HG03025 (cell line): ENCODE measurements around the gene MMADHC.
A peak's percentile ranks its signal among the peaks of the same experiment; 100 is the strongest.
"Not testable (repeated sequence)": the region's sequence is repeated elsewhere in the genome, so short reads cannot be mapped to it uniquely, and the experiment has no call there.

Source experiments
- ATAC-seq: cut with Tn5 transposase; IDR thresholded peaks from one replicate; pipeline ENCODE4 v1.9.1; 2021; ENCODE audit warnings: mild to moderate bottlenecking, moderate library complexity; ENCODE audit not compliant: unreplicated experiment, low FRiP score

The MMADHC gene

DNA sequence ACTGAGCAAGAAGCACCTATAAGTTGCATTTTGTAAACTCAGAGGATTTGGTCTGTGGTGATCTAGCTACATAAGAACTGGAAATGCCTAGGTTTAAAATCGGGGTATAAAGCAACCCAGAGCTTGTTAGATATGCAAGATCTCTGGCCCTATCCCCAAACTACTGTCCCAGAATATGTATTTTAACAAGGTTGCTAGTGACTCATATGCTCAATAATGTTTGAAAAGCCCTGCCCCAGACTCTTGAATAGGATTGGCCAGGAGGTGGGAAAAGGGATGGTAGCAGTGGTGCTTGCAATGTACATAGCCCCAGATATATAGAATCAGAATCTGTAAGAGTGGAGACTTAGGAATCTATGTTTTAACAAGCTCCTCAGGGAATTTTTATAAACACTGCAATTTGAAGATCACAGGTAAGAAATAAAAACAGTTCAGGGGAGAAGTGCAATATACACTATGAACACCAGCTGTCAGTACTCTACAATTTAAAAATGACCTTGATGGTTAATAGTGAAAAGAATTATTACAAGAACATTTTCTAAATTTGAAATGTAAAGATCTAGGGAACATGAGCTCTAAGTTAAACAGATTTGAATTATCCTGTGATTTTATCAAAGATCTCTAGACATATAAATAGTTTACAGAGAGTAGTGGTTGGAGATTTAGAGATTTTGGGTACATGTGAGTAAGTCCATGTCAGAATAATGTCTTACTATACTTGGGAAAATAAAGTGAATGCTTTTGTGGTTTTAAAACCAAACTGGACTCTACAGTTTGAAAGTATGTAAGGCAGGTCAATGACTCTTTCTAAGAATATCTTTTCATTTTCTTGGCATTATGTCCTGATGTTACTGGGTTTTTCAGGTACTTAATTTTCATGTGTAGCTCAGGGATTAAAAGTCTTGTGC, 7.7 kb upstream of the MMADHC start:
- ATAC-seq = no peak

- ATAC-seq = no peak
Measured at GRCh38 chr2:149594411-149594810, 6.8 kb upstream of the MMADHC start.

DNA sequence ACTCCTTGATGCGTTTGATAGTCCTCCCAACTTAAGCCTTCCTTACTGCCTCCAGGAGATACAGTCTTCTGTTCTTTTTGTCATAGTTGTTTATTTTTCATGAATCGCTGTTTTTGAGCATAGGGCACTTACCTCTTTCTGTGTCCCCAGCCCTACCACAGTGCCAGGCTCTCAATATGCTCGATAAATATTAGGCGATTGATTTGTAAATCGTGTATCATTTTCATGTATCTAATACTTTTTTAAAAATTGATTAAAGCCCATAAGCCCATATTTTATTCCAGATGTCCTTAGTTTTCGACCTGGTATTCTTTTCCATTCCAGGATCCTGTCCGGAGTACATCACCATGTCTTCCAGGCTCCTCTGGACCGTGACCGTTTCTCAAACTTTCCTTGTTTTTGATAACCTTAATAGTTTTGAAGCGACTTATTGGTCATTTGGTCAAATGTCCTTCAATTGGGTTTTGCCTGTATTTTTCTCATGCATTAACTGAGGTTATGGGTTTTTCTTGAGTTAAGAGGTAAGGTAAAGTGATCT, 444 bp upstream of the MMADHC start:
- ATAC-seq = peak; percentile 27

GRCh38 chr2:149586898-149587219, 716 bp downstream of the MMADHC start:
- no peak for ATAC-seq

DNA sequence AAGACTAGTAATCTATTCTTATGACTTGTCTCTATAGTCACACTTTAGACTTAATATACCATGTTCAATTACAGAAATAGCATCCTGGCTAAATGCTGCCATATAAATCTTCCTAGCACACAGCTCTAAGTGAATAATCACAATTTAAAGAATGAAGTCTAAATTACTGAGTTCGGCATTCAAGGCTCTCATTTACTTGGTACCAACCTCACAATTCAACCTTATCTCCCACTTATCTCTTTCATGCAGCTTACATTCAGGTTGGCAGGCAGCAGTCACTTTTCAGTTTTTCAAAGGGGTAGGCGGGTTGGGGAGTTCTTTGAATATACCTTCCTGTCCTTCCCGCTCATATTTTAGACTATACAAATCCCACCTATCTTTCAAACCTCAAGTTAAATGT, 1.5 kb downstream of the MMADHC start:
- ATAC-seq = no peak

DNA sequence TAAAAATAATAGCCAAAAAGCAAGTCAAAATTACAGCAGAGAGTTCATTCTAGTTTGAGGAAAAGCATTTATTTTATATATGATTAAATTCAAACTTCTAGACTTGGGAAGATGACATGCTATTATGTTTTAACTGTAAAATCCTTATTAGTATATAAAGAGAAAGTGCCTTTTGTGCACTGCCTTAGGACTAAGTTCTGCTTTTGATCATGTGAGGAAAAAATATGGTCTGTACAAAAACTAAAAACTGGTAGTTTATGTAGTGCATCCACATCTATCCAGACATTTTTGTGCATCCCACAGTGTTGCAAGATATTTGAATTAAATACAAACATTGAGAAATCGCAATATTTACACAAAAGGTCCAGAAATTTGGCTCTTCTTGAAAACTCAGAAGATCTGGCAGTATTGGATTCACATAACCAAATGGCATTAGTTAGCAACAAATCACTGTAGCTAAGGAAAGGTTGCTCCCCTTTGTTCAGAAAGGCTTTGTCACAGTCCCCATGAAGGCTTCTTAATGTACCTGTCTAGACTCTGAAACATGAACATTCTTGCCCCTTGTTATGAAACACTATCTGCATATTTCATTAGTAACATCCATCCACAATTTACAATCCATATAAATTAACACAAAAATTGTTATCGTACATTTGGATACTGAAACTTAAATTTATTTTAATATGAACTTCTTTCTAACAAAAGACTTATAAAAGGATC, 2.2 kb downstream of the MMADHC start:
- no peak for ATAC-seq

- no peak for ATAC-seq
Measured at GRCh38 chr2:149579972-149580882, 7.3 kb downstream of the MMADHC start.

- ATAC-seq = no peak
Measured at GRCh38 chr2:149577269-149577668, 10.3 kb downstream of the MMADHC start.

DNA sequence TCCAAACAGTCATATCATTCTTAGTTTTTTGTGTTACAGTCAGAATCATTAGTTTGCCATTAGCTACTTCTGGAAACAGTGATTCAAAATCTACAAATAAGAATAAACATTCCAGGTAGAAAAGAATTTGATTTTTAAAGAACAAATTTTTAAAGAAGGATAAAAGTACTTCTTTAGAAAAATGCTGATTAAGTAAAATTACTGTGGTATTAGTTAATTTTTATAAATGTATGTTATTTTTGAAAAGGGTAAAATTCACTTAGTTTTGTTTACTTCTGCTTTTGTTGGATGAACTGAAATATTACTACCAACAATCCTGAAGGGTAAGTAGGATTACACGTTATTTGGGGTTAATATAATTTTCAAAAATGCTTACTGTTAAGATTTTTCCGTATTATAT, 11.8 kb downstream of the MMADHC start:
- ATAC-seq = no peak

DNA sequence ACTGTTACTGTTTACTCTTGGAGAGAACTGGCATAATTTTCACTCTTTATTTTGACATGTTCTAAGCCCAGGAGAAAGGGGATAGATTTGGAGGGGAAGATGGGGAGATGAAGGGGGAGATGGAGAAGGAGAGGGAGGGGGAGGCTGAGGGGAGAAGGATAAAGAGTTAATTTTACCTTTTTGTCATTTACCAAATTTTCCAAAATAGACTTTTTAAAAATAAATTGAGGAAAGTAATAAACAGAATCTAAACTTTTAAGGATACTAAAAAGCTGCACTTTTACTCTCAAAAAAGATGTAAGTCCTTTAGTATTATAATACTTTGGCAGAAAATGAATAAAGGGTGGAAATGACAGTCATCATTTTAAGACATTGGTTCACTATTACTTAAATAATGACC, 12.3 kb downstream of the MMADHC start:
- ATAC-seq = no peak

DNA sequence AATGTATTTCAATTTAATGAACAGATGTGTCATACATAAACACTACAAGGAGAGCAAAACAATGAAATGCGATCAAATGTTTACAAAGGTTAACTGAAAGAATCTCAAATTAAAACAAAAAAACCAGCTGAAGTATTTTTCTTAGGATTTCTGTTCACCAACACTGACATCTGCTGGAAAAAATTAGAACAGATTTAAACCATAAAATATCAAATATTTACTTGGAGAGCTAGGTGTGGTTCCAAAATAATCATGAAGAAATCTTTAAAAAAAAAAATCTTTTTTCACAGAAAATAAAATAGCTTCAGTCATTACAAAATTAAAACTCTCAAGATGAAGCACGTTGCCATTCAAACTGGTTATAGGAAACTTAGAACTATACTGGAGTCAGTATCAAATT, 13.8 kb downstream of the MMADHC start:
- ATAC-seq = no peak

GRCh38 chr2:149572102-149572953, 15.2 kb downstream of the MMADHC start:
- ATAC-seq = no peak

- ATAC-seq = no peak
Measured at GRCh38 chr2:149568138-149568537, 19.4 kb downstream of the MMADHC start.

- no peak for ATAC-seq
Measured at GRCh38 chr2:149566652-149567051, 20.9 kb downstream of the MMADHC start.

- ATAC-seq = not testable (repeated sequence)
Measured at GRCh38 chr2:149565625-149566024, 21.9 kb downstream of the MMADHC start.

DNA sequence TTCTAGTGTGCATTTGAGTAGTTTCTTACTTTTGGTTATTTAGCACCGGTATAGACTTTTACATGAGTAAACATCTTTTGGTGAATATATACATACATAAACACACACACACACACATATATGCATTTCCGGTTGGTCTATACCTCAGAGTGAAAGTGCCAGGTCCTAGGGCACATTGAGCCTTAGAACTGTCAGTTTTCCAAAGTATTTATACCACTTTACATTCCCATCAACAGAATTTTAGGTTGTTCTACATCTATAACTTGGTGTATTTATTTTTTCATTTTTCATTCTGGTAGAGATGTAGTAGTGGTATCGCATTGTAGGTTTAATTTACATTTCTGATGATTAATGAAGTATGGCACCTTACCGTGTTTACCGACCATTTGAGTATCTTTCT, 22.6 kb downstream of the MMADHC start:
- ATAC-seq = no peak

- ATAC-seq = no peak
Measured at GRCh38 chr2:149564097-149564496, 23.5 kb downstream of the MMADHC start.

DNA sequence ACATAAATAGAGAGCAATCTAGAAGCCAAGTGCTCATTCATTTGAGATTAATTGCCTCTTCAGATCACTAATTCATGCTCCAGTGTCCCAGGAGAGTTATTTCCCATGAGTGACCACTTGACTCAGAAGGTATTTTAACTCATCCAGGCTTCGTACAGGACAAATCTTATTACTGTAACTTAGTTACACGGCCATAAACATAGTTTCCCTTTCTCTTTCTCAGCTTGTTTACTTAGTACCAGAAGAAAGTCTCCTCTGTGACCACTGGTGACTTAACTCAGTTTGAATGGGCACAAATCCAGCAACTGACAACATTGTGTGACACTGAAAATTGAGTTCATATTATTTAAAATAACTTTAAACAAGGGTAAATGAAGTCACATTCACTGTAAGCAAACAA, 25.3 kb downstream of the MMADHC start:
- ATAC-seq = peak; percentile 82

DNA sequence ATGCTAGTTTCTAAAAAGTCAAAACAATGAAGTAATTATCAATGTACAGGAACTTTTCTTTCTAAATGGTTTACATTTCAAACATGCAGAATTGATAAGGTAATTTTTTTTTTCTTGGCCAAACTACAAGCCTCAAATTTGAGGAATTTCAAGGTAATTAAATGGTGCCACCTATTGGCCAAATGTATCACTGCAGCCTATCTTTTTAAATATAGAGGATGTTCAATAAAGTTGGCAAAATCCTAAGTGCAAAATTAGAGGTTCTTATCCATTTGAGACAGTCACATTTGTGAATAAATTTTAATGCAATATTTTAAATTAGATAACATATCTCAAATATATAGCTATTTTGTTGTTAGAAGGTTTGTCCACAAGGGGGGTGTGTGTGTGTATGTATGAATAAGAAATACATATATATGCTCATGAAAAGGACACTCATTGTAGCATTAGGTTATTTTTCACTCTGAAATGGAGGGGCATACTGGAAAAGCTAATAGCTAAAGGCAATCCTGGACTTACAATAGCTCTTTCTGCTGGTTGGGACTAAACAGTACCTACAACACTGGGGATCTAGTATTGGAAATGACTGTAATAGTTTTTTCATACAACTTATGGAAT, 26.2 kb downstream of the MMADHC start:
- ATAC-seq = no peak
